HepG2 (cell line): Measurements from ENCODE around the gene SLFNL1. TPM values are rescaled to one million over a fixed set of nuclear protein-coding genes. Genes with fewer than 3 reads are reported as not detected.
A peak's percentile ranks its signal among the peaks of the same experiment; 100 is the strongest.

ENCODE experiments used
- ATAC-seq: fragments of 200-7000 bp; cut with Tn5 transposase; 3 replicates; pipeline ENCODE4 v1.9.1; 2020; ENCODE audit warnings: mild to moderate bottlenecking, moderate library complexity
- BruUV-seq: library from RNA; stranded (reverse); fragments of 400-500 nt; replicated peaks from 2 replicates; lab custom pipeline; 2021; lab: Mats Ljungman, UMichigan
- CTCF ChIA-PET: fragments of 300-600 bp; formaldehyde crosslinking; extraction: SDS; loops from one replicate; lab custom pipeline; 2021; ENCODE audit warnings: low total read pairs, inconsistent platforms, low intra/inter-chr PET ratio; lab: Yijun Ruan, JAX
- POLR2A ChIA-PET: fragments of 350-600 bp; sonication (Branson Sonifier 250); formaldehyde crosslinking; loops from one replicate; lab custom pipeline; 2020; ENCODE audit warnings: antibody characterized with exemption, inconsistent platforms; lab: Yijun Ruan, JAX
- DNase-seq: peaks from one replicate; pipeline ENCODE4 v3.0.0-alpha.2; 2015; ENCODE audit warnings: low spot score
- FAIRE-seq: peaks from 3 replicates; lab custom pipeline; 2011; peaks lifted over from hg19 to GRCh38; lab: Jason Lieb, UNC
- H2AFZ ChIP-seq: one replicate; pipeline ENCODE4 v1.6.1; 2011; ENCODE audit warnings: low read length, inconsistent platforms
- H3K27ac ChIP-seq: fragments of 300-600 bp; 3 replicates; pipeline ENCODE4 v1.8.0; 2011; ENCODE audit warnings: mixed run types, mild to moderate bottlenecking, mixed read lengths, low read length, inconsistent platforms; ENCODE audit not compliant: insufficient read depth; ENCODE audit errors: extremely low read length
- H3K27me3 ChIP-seq, 2 experiments: fragments of 200-600 bp in 1 of 2; 2 replicates in 1 of 2; 3 replicates in 1 of 2; pipeline versions ENCODE4 v1.6.0 to v1.8.0; 2011; ENCODE audit warnings: low read length in 2 of 2, mild to moderate bottlenecking in 2 of 2, moderate library complexity in 2 of 2, inconsistent platforms in 1 of 2; ENCODE audit not compliant: insufficient read depth in 2 of 2, control insufficient read depth in 1 of 2
- H3K36me3 ChIP-seq, 2 experiments: fragments of 200-600 bp in 1 of 2; replicated peaks in 1 of 2; 2 replicates in 1 of 2; 3 replicates in 1 of 2; pipeline versions ENCODE4 v1.5.1 to v1.8.0; 2011; ENCODE audit warnings: low read length in 2 of 2, inconsistent platforms in 1 of 2; ENCODE audit not compliant: insufficient read depth in 2 of 2, control insufficient read depth in 1 of 2
- H3K4me1 ChIP-seq: 2 replicates; pipeline ENCODE4 v1.5.1; 2012; ENCODE audit warnings: low read length, inconsistent platforms; ENCODE audit not compliant: insufficient read depth
- H3K4me2 ChIP-seq: 2 replicates; pipeline ENCODE4 v1.6.0; 2011; ENCODE audit warnings: low read depth, low read length, inconsistent platforms
- H3K4me3 ChIP-seq, 3 experiments: fragments of 200-600 bp in 1 of 3; sonication (generic), shearing (Covaris generic) in 1 of 3; replicated peaks in 1 of 3; 2 replicates each; pipeline ENCODE4 v1.5.1; 2011 to 2016; ENCODE audit warnings: low read length in 3 of 3, inconsistent platforms in 2 of 3, low read depth in 2 of 3, mild to moderate bottlenecking in 2 of 3, control low read depth in 1 of 3, mixed read lengths in 1 of 3; ENCODE audit not compliant: insufficient read depth in 1 of 3
- H3K79me2 ChIP-seq: one replicate; pipeline ENCODE4 v1.6.1; 2011; ENCODE audit warnings: low read length, inconsistent platforms; ENCODE audit not compliant: insufficient read depth
- H3K9ac ChIP-seq: 2 replicates; pipeline ENCODE4 v1.6.0; 2011; ENCODE audit warnings: mild to moderate bottlenecking, low read depth, low read length, inconsistent platforms; ENCODE audit not compliant: insufficient read depth
- H3K9me3 ChIP-seq: 2 replicates; pipeline ENCODE4 v1.5.1; 2012; ENCODE audit warnings: mild to moderate bottlenecking, low read length
- H4K20me1 ChIP-seq: 2 replicates; pipeline ENCODE4 v1.6.0; 2011; ENCODE audit warnings: inconsistent platforms, mild to moderate bottlenecking, low read length, moderate library complexity; ENCODE audit not compliant: insufficient read depth
- HMGA1 ChIP-seq: sonication (generic); formaldehyde crosslinking; conservative IDR thresholded peaks from 2 replicates; pipeline ENCODE4 v1.4.0; 2020; ENCODE audit warnings: missing genetic modification reagents
- HOXA3 ChIP-seq: sonication (generic); formaldehyde crosslinking; IDR thresholded peaks from 2 replicates; pipeline ENCODE4 v1.5.0; 2020; ENCODE audit warnings: missing genetic modification reagents
- SP140L ChIP-seq: sonication (generic); formaldehyde crosslinking; IDR thresholded peaks from 2 replicates; pipeline ENCODE4 v1.4.0; 2020; ENCODE audit warnings: missing genetic modification reagents, borderline replicate concordance
- WGBS: methylation state at CpG from one replicate; pipeline ENCODE4 v1.1.6; 2017; ENCODE audit warnings: low lambda C conversion rate; 5-methylcytosine and 5-hydroxymethylcytosine counted together
- in situ Hi-C: cut with HindIII; loops from 2 replicates; pipeline ENCODE4 v1.10.0; 2017; ENCODE audit warnings: low pct_unique_long_range_greater_than_20kb; ENCODE audit not compliant: extremely low pct_ligation_motif_present
- intact Hi-C: fragments of 100-400 bp; cut with micrococcal nuclease; formaldehyde crosslinking; loops from one replicate; pipeline ENCODE4 v1.10.0; 2022; ENCODE audit not compliant: unreplicated experiment
- polyA plus RNA-seq, 8 experiments: library from polyadenylated mRNA; depleted of rRNA in 3 of 8; stranded (reverse) in 7 of 8; unstranded in 1 of 8; fragments of >200 nt; fragmentation: Illumina TruSeq in 4 of 8; extraction: Trizol in 4 of 8; gene quantifications; 2 replicates each; pipeline versions ENCODE4 v1.2.1 to v1.2.3, GENCODE V29; 2011 to 2016; ENCODE audit warnings: low read depth in 4 of 8, missing spikeins in 1 of 8, mixed read lengths in 1 of 8; ENCODE audit not compliant: insufficient read depth in 1 of 8
- total RNA-seq, 5 experiments: library from RNA; depleted of rRNA; stranded (reverse); fragments of >200 nt; fragmentation: Illumina TruSeq; extraction: Trizol; gene quantifications; 2 replicates each; pipeline ENCODE4 v1.2.3, GENCODE V29; 2016; ENCODE audit warnings: low read depth in 1 of 5
- TF ChIP-seq, protein P1 (sequence below): IDR thresholded peaks from 2 replicates; pipeline ENCODE4 v1.6.1; 2016; ENCODE audit warnings: low read depth, missing genetic modification reagents, missing compliant biosample characterization

The SLFNL1 gene
- total and polyA plus RNA-seq, 2 of the 13 experiments (the other 11 are each of a cell fraction or from before 2014, with no cell fraction given), result 0.07 to 0.20 TPM

DNA sequence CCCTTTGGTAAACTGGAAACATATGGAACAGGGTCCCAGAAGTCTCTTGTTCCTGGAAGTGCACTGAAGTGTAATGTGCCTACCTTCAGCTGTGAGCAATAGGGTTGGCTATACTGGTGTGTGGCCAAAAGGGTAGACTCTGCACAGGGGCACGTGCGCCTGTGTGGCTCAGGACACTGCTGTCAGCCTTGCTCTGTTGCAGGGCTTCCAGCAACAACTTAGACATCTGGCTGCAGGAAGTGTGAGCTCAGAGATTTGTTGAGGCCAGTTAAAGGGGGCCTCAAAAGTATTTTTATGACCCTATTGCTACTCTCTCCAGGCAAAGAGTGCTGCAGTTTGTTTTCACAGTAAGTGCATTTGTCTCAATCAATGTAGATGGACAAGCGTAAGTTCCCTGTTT lies 34.6 kb downstream of the SLFNL1 start:
- intact Hi-C loops, result no loop called here
- Histone ChIP-seq H3K4me2 (no peak overlapping the region), H2AFZ (no peak overlapping the region), H3K4me3 (no peak overlapping the region), H3K36me3 (peaks cover 21 to 80% of the 10 kb centered on the region in 2 experiments), H4K20me1 (no peaks in the 10 kb centered on the region), H3K27me3 (no peaks in the 10 kb centered on the region), H3K9ac (no peak overlapping the region), H3K4me1 (peaks cover 75% of the 10 kb centered on the region), H3K79me2 (peaks cover 18% of the 10 kb centered on the region), H3K9me3 (no peaks in the 10 kb centered on the region), H3K27ac (peak overlapping the region; percentile 26)
- in situ Hi-C loops, result no loop called here
- CTCF ChIA-PET, result no interaction called here
- no peak for TF ChIP-seq HMGA1 (CRISPR knock-in tag)
- TF ChIP-seq HOXA3 (CRISPR knock-in tag), result no peak
- TF ChIP-seq, protein P1, sequence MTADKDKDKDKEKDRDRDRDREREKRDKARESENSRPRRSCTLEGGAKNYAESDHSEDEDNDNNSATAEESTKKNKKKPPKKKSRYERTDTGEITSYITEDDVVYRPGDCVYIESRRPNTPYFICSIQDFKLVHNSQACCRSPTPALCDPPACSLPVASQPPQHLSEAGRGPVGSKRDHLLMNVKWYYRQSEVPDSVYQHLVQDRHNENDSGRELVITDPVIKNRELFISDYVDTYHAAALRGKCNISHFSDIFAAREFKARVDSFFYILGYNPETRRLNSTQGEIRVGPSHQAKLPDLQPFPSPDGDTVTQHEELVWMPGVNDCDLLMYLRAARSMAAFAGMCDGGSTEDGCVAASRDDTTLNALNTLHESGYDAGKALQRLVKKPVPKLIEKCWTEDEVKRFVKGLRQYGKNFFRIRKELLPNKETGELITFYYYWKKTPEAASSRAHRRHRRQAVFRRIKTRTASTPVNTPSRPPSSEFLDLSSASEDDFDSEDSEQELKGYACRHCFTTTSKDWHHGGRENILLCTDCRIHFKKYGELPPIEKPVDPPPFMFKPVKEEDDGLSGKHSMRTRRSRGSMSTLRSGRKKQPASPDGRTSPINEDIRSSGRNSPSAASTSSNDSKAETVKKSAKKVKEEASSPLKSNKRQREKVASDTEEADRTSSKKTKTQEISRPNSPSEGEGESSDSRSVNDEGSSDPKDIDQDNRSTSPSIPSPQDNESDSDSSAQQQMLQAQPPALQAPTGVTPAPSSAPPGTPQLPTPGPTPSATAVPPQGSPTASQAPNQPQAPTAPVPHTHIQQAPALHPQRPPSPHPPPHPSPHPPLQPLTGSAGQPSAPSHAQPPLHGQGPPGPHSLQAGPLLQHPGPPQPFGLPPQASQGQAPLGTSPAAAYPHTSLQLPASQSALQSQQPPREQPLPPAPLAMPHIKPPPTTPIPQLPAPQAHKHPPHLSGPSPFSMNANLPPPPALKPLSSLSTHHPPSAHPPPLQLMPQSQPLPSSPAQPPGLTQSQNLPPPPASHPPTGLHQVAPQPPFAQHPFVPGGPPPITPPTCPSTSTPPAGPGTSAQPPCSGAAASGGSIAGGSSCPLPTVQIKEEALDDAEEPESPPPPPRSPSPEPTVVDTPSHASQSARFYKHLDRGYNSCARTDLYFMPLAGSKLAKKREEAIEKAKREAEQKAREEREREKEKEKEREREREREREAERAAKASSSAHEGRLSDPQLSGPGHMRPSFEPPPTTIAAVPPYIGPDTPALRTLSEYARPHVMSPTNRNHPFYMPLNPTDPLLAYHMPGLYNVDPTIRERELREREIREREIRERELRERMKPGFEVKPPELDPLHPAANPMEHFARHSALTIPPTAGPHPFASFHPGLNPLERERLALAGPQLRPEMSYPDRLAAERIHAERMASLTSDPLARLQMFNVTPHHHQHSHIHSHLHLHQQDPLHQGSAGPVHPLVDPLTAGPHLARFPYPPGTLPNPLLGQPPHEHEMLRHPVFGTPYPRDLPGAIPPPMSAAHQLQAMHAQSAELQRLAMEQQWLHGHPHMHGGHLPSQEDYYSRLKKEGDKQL (CRISPR knock-in tag), result no peak
- no peak for TF ChIP-seq SP140L (CRISPR knock-in tag)
- no peak for DNase-seq
- 94% methylated on average over 1 of the region's 3 CpGs for WGBS
- POLR2A ChIA-PET, result interaction anchor here (1.1 kb wide), 1 partner anchor 255 kb away, joined by 3 read pairs; the partner anchor contains the start of gene SCMH1
- ATAC-seq, result peak; percentile 52
- BruUV-seq, result no TSS peak
- no peak for FAIRE-seq
